Natural killer cell (primary cell): ENCODE results near the gene PTPRQ. TPM values are rescaled to one million over a fixed set of nuclear protein-coding genes. Genes with fewer than 3 reads are reported as not detected.

ENCODE experiments used
- ATAC-seq, 3 donors: fragments of 150-1000 bp in 2 of 3; fragments of 200-7000 bp in 1 of 3; cut with Tn5 transposase; 1 replicate in 1 of 3; 2 replicates in 2 of 3; pipeline ENCODE4 v1.10.0; 2021; ENCODE audit warnings: mild to moderate bottlenecking in 2 of 3, moderate library complexity in 2 of 3
- DNase-seq, 2 donors: peaks; one replicate each; pipeline versions ENCODE4 v3.0.0 to v3.0.0-alpha.2; 2013 to 2021; ENCODE audit warnings: mixed read lengths in 1 of 2
- H3K27ac ChIP-seq: one replicate; pipeline ENCODE4 v1.5.1; 2013; ENCODE audit warnings: mild to moderate bottlenecking, low read length
- H3K27me3 ChIP-seq: one replicate; pipeline ENCODE4 v1.6.1; 2013; ENCODE audit warnings: low read length; ENCODE audit not compliant: control insufficient read depth, insufficient read depth
- H3K36me3 ChIP-seq: one replicate; pipeline ENCODE4 v1.6.1; 2013; ENCODE audit warnings: low read length; ENCODE audit not compliant: control insufficient read depth, insufficient read depth
- H3K4me1 ChIP-seq: one replicate; pipeline ENCODE4 v1.6.1; 2013; ENCODE audit warnings: low read length; ENCODE audit not compliant: control insufficient read depth, insufficient read depth
- H3K4me3 ChIP-seq: one replicate; pipeline ENCODE4 v1.5.1; 2013; ENCODE audit warnings: low read length
- H3K9me3 ChIP-seq: one replicate; pipeline ENCODE4 v1.6.1; 2013; ENCODE audit warnings: low read length; ENCODE audit not compliant: control insufficient read depth, insufficient read depth
- H3K27ac Mint-ChIP-seq, 2 donors: one replicate each; pipeline ENCODE4 v1.8.0; 2022; ENCODE audit warnings: mild to moderate bottlenecking in 2 of 2, mixed read lengths in 2 of 2, moderate library complexity in 1 of 2
- H3K27me3 Mint-ChIP-seq, 2 donors: one replicate each; pipeline ENCODE4 v1.8.0; 2022; ENCODE audit warnings: low read depth in 2 of 2, mixed read lengths in 2 of 2
- H3K36me3 Mint-ChIP-seq: one replicate; pipeline ENCODE4 v1.8.0; 2022; ENCODE audit warnings: mixed read lengths
- H3K4me1 Mint-ChIP-seq, 2 donors: one replicate each; pipeline ENCODE4 v1.8.0; 2022; ENCODE audit warnings: mixed read lengths in 2 of 2
- H3K4me3 Mint-ChIP-seq: one replicate; pipeline ENCODE4 v1.8.0; 2022; ENCODE audit warnings: mild to moderate bottlenecking, moderate library complexity, mixed read lengths
- H3K9me3 Mint-ChIP-seq, 2 donors: one replicate each; pipeline ENCODE4 v1.8.0; 2022; ENCODE audit warnings: mixed read lengths in 2 of 2
- CTCF ChIP-seq: fragments of 200-600 bp; IDR thresholded peaks from one replicate; pipeline ENCODE4 v1.8.0; 2022; ENCODE audit warnings: antibody characterized with exemption
- WGBS: methylation state at CpG from one replicate; pipeline ENCODE4 v1.1.7; 2013; ENCODE audit warnings: missing lambda C conversion rate; ENCODE audit not compliant: insufficient coverage; 5-methylcytosine and 5-hydroxymethylcytosine counted together
- intact Hi-C: fragments of 100-400 bp; cut with micrococcal nuclease; formaldehyde crosslinking; loops from one replicate; pipeline ENCODE4 v1.14.2; 2022
- total RNA-seq, 4 donors: library from RNA; stranded (reverse); fragments of 120-200 nt in 1 of 4; gene quantifications; one replicate each; pipeline versions ENCODE4 v1.2.3 to v1.2.4, GENCODE V29; 2013 to 2022

The PTPRQ gene
- total RNA-seq, 3 donors from 2014 or later (not counting 1 experiment from before 2014, with no cell fraction given) = not detected

GRCh38 chr12:80708259-80708974, 264.4 kb downstream of the PTPRQ start:
- ATAC-seq = no peak
- no peak for DNase-seq
- WGBS = 5% methylated on average over 50 of the region's 50 CpGs
- Histone ChIP-seq H3K4me3 (no peak overlapping the region), H3K27ac (no peak overlapping the region), H3K9me3 (peaks cover 3% of the 10 kb centered on the region), H3K4me1 (no peaks in the 10 kb centered on the region), H3K27me3 (no peaks in the 10 kb centered on the region), H3K36me3 (no peaks in the 10 kb centered on the region)
- Mint-ChIP-seq H3K27ac (no peak overlapping the region), H3K4me3 (no peak overlapping the region), H3K9me3 (peaks cover under 1% of the 10 kb centered on the region in 2 donors), H3K27me3 (peaks cover 18 to 19% of the 10 kb centered on the region in 2 donors), H3K36me3 (peaks cover 9% of the 10 kb centered on the region), H3K4me1 (no peaks in the 10 kb centered on the region)
- TF ChIP-seq CTCF = no peak
- intact Hi-C loops = no loop called here

GRCh38 chr12:80708975-80709328, 264.9 kb downstream of the PTPRQ start:
- peaks cover 0 to 1% of the 10 kb centered on the region in 2 donors for H3K9me3 Mint-ChIP-seq
- Histone ChIP-seq H3K27ac (no peak overlapping the region), H3K4me1 (no peaks in the 10 kb centered on the region), H3K27me3 (no peaks in the 10 kb centered on the region), H3K4me3 (no peak overlapping the region), H3K9me3 (peaks cover 3% of the 10 kb centered on the region), H3K36me3 (no peaks in the 10 kb centered on the region)
- TF ChIP-seq CTCF = no peak
- intact Hi-C loops = no loop called here
- H3K27me3 Mint-ChIP-seq = peaks cover 19 to 22% of the 10 kb centered on the region in 2 donors
- ATAC-seq (no peak), DNase-seq (no peak)
- no peak overlapping the region for H3K27ac Mint-ChIP-seq
- H3K4me1 Mint-ChIP-seq = no peaks in the 10 kb centered on the region
- H3K4me3 Mint-ChIP-seq = no peak overlapping the region
- 33% methylated on average over 10 of the region's 10 CpGs for WGBS
- peaks cover 13% of the 10 kb centered on the region for H3K36me3 Mint-ChIP-seq

- H3K27ac Mint-ChIP-seq = no peak overlapping the region
- H3K27ac ChIP-seq = no peak overlapping the region
- ATAC-seq (no peak), DNase-seq (no peak)
- no peaks in the 10 kb centered on the region for H3K36me3 ChIP-seq
- H3K36me3 Mint-ChIP-seq = peaks cover 23% of the 10 kb centered on the region
- intact Hi-C loops = no loop called here
- H3K4me1 ChIP-seq = no peaks in the 10 kb centered on the region
- no peak for TF ChIP-seq CTCF
- H3K27me3 Mint-ChIP-seq = peaks cover 29 to 33% of the 10 kb centered on the region in 2 donors
- H3K4me3 Mint-ChIP-seq = no peak overlapping the region
- peaks cover 0 to 4% of the 10 kb centered on the region in 2 donors for H3K9me3 Mint-ChIP-seq
- peaks cover 3% of the 10 kb centered on the region for H3K9me3 ChIP-seq
- no peaks in the 10 kb centered on the region for H3K4me1 Mint-ChIP-seq
- no peak overlapping the region for H3K4me3 ChIP-seq
- H3K27me3 ChIP-seq = no peaks in the 10 kb centered on the region
- WGBS = 45% methylated on average over 17 of the region's 20 CpGs
These were observed 266.0 kb downstream of the PTPRQ start for GRCh38 chr12:80709811-80710726.
